Stimulated activated CD4-positive, alpha-beta T cell treated with anti-CD3 and anti-CD28 coated beads, Interleukin-1b, Interleukin-23, amount 100 ng/mL, for 4 hours (primary cell): Measurements from ENCODE around the gene GPX5.
"Not testable (repeated sequence)": the region's sequence is repeated elsewhere in the genome, so short reads cannot be mapped to it uniquely, and the experiment has no call there.

Experiments used
- DNase-seq, 2 donors: peaks; one replicate each; pipeline ENCODE4 v3.0.0-alpha.2; 2020; ENCODE audit warnings: low read depth in 2 of 2

GPX5 gene, protein sequence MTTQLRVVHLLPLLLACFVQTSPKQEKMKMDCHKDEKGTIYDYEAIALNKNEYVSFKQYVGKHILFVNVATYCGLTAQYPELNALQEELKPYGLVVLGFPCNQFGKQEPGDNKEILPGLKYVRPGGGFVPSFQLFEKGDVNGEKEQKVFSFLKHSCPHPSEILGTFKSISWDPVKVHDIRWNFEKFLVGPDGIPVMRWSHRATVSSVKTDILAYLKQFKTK

DNA sequence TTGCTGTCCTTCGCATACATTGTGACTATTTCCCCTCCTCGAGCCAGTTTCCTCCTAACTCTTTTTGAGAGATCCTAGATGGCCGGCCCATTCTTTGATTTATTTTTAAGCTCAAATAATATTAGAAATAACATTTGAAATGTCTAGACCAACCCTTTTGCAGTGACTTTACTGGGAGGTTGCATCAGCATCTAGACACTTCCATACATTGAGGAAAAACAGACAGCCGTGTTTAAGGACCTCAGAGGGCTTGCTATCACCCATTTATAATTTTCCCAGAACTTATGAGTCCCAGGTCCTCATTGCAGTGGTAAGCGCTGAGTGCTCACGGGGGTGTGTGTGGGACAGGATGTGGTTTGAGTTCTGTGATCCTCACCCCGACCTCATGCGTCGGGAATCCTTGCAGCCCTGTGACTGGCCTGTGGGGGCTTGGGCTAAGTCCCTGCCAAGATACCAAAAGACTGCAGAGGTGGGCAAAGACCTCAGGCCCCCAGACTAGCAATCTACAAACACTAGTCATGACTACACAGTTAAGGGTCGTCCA, at the start of gene GPX5:
Gene GPX5, plus strand, starts transcription at position 386 of the 544 bp plus-strand sequence. Its CDS starts 133 bp downstream, at position 519.
- no peak for DNase-seq

DNA sequence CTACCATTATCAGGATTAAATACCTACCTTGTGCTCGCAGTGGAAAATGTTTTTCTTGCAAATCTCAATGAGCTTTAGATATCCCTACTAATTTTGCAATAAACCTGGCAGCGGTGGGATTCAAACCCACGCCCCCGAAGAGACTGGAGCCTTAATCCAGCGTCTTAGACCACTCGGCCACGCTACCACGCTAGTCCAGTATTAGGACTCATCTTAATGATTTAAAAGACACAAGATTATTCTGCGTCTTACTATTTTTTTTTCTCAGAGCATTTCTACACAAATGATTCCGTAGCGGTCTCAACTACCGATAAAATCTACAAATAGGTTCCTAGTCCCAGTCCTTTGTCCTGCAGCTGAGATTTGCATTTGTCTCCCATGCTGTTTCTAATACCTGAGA, 47.2 kb upstream of the GPX5 start:
- DNase-seq = no peak

DNA sequence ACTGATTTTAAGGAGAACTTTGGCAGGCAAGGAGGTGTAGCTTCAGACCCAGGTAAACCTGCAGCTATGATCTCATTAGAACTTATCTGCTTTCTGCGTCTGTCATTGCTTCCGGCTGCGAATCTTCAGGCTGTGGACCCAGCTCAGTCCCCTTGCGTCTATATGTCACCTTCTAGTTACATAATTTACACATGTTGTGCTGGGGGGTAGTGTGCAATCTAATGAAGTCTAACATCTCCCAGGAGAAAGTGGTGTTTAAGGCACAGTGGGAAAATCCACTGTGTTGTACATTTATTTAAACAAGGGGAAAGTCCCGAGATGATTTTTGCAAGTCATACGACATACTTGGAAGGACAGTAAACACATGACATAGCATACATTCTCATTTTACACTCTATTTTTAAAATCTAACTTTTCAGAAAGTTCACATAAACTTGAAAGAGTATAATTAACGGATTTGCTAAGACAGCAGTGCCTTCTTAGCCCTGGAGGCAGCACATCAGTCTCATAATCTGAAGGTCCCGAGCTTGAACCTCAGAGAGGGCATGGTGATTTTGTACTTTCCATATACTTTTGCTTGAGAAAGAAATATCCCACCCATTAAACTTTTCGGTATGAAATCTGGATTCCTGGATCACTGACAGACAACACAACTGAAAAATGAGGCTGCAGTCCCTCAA, 45.3 kb upstream of the GPX5 start:
- no peak for DNase-seq

DNA sequence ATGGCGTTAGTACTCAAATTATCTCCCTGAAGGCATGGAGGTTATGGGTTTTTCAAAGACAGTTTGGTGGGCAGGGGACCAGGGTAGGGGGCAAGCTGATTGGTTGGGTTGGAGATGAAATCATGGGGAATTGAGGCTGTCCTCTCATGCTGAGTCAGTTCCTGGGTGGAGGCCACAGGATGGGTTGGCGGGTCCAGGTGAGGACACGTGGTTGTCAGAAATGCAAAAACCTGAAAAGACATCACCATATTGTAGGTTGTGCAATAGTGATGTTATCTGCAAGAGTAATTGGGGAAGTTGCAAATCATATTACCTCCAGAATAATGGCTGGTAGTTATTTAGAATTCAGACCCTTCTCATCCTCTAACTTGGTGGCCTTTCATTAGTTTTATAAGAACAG, 40.2 kb upstream of the GPX5 start:
- DNase-seq = no peak

DNA sequence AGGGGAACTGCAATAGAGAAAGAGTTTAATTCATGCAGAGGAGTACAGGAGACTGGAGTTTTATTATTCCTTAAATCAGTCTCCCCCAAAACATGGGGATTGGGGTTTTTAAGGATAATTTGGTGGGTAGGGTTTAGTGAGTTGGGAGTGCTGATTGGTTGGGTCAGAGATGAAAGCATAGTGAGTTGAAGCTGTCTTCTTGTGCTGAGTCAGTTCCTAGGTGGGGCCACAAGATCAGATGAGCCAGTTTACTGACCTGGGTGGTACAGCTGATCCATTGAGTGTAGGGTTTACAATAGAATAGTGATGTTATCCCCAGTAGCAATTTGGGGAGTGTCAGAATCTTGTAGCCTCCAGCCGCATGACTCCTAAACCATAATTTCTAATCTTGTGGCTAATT, 39.1 kb upstream of the GPX5 start:
- DNase-seq = no peak

DNA sequence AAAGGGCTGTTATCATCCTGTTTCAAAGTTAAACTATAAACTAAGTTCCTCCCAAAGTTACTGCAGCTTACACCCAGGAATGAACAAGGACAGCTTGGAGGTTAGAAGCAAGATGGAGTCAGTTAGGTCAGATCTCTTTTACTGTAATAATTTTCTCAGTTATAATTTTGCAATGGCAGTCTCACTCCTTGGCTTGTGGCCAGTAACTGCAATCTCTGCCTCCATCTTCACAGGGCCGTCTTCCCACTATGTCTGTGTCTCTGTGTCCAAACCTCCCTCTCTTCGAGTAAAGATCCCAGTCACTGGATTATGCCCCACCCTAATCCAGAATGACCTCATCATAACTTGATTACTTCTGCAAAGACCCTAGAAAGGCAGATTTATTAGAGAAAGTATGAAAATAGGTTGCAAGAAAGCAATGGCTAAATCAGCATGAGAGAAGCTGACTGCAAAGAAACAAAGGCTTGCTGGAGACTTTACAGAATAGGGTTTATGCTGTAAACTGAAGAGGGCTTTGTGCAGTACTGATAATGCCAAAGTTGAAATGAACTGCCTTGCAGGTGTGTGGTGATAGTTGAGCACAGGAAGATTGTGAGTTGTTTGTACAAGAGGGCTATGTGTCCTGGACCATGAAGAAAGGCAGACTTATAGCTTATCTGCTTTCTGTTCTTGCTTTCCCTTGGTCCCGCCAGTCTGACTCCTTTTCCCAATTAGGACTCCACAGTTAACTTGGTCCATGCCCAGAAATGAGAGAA, 38.5 kb upstream of the GPX5 start:
- DNase-seq = no peak

DNA sequence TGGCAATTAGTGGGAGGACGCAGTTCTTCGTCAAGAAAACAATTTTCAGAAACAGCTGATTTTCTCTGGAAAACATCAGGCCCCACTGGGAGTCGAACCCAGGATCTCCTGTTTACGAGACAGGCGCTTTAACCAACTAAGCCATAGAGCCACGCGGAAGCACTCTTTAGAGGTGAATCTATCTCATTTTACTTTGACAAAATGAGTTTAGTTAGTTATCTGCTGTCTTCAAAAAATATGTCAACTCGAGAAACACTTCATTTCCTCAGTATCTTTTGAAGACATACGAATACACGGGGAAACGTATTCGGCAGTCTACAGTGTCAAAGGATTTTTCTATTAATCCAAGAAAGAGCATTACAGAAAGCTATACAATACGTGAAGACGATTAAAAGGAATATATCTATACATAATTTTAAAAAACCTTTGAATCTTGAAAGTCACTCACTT, 36.7 kb upstream of the GPX5 start:
- peak in 1 of 2 donors; percentile 14 for DNase-seq

DNA sequence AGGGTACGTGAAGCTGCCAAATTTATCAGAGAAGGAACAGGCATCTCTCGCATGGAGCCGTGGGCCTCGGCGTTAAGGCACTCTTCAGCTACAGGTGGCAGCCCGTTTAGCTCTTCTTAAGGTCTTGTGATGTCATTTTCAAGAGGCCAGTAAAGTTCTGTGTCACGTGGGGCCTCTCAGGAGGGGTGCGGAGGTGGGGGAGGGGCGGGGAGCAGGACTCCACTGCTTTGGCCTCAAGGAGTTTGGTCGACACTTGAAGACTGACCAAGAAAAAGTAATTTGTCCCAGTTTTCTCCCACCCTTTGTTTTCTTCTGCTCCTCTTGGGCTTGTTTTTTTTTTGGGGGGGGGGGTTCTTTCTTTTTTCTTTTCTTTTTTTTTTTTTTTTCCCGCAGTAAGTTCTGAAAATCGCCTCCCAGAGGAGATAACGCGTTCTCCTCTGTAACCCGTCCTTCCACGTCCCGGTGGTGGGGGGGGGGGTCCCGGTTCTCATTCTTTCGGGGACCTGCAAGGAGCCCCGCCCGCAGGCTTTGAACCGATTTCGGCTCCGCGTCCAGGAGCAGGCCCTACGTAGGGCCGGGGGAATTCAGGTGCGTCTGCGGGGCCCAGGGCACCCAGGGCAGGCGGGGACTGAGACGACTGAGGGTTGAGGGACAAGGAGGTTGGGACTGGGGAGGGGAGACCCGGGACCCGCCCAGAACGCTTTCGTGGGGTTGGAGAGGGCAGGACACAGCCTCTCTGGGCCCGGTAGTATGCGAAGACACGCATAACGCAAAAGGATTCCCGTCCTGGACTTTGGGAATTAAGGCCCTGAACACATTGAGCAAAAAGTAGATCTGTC, 36.1 kb upstream of the GPX5 start:
- DNase-seq = peak; percentile 15 to 30

DNA sequence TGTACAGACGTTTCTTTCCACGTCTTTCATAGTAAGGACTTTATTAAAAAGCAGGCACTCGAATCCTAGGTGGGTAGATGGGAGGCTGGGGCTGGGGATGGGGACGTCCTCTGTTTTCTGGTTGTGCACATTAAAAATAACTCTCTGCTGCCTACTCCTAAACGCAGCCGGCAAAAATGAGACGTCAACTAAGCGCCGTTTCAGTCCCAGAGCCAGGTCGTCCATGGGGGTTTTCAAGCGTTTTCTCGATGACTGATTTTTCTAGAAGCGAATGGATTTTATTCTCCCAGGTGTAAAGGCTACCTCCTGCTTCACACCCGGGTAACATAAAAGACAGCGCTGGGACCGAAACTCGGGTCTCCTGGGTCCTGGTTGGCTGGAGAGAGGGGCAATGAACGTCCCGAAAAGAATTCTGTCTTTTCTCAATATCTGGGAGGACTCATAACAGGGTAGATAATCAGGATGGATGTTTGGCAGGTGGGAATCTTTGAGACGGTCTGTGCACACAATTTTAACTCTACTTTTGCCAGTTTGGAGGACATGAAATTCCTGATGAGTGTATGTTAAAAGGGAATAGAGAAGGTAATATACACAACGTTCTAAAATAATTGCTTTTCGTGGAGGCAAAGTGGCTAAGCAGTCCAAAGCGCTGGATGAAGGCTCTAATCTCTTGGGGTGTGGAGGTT, 35.3 kb upstream of the GPX5 start:
- DNase-seq = no peak

DNA sequence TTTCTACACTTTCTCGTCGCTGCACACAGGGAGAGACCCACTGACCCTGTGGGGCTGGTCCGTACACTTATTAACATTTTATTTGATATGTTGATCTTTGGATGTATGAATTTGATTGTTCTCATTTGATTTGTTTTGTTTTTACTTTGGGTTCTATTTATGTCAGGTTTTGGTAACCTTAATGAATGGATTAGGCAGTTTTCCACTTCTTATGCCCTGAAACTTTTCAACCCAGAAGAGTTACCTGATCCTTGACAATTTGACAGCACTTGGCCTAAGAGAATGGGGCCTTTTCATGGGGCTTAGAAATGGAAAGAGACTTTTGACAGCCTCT, 33.7 kb upstream of the GPX5 start:
- DNase-seq = no peak

DNA sequence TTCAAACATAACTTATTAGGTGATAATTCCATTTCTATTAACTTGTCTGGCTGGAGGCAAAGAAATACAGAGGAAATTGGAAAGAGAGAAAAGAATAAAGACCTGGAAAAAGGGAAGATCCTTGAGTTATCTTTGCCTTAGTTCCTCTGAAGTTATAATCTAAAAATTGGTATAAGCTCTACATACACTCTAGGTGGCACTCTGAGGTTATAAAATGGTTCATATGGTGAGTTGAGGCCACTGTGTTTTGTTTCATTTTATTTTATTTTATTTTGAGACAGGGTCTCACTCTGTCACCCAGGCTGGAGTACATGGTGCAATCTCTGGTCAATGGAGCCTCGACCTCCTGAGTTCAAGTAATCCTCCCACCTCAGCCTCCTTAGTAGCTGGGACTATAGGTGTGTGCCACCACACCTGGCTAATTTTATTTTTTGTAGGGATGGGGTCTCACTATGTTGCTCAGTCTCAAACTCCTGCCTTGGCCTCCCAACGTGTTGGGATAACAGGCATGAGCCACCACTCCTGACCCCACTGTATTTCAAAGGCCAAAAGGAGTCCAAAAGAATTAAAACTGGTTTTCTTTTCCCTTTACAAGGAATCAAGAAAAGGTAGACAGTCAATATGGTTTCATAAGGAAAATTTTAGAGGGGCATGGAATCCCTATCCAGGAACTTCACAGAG, 29.4 kb upstream of the GPX5 start:
- no peak for DNase-seq

DNA sequence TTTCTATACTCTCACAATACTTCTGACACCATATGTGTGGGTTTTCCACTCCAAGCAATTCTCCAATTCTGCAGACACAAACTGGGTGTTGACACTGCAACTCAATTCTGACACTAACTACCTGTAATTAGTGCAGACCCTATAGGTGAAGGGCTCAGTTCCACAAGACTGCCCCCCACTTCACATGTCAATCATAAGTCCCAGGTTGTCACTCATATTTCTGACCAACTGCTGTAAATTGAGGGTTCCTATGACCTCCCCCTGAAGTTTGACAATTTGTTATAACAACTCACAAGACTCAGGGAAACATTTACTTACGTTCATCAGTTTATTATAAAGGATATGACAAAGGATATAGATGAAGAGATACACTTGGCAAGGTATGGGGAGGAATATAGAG, 28.4 kb upstream of the GPX5 start:
- DNase-seq = no peak

DNA sequence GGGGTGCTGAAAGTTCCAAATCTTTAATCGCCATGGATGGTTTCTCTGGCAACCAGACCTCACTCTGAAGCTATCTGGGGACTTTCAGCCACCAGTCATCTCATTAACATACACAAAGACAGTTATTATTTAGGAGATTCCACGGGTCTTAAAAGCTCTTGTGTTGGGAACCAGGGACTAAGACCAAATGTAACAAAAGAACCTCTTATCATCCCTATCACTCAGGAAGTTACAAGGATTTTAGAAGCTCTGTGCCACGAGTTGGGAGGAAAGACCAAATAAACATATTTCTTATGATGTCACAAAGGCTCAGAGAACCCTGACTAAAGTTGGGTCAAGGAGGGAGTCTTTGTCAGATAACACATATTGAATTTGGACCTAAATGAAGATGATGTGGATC, 27.8 kb upstream of the GPX5 start:
- DNase-seq = no peak

DNA sequence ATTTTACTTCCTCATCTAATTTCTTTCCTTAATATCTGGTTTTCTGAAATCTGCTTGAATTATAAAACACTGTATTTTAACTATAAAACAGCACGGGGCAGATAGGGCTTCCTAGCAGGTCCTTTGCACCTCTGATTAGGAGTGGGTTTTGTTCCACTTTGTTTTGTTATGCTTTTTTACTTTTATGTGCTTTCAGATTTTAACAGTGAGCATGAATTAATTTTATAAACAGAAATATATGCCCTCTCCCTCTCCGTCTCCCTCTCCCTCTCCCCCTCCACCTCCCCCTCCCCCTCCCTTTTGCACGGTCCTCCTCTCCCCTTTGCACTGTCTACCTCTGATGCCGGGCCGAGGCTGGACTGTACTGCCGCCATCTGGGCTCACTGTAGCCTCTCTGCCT, 24.4 kb upstream of the GPX5 start:
- no peak for DNase-seq

DNA sequence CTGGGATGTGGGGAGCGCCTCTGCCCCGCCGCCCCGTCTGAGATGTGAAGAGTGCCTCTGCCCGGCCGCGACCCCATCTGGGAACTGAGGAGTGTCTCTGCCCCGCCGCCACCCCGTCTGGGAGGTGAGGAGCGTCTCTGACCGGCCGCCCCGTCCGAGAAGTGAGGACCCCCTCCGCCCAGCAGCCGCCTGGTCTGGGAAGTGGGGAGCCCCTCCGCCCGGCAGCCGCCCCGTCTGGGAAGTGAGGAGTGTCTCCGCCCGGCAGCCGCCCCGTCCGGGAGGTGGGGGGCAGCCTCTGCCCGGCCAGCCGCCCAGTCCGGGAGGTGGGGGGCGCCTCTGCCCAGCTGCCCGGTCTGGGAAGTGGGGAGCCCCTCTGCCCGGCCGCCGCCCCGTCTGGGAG, 23.5 kb upstream of the GPX5 start:
- DNase-seq = not testable (repeated sequence)

DNA sequence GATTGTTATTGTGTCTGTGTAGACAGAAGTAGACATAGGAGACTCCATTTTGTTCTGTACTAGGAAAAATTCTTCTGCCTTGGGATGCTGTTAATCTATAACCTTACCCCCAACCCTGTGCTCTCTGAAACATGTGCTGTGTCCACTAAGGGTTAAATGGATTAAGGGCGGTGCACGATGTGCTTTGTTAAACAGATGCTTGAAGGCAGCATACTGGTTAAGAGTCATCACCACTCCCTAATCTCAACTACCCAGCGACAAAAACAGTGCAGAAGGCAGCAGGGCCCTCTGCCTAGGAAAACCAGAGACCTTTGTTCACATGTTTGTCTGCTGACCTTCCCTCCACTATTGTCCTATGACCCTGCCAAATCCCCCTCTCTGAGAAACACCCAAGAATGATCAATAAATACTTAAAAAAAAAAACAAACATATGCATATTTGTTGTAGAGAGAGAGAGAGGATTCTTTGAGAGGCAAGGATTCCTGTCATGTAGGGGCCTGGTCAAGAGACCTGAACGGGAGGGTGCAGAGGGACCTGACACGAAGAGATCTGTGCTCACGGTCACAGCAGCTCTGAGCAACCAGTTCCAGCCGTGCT, 22.9 kb upstream of the GPX5 start:
- DNase-seq = not testable (repeated sequence)

DNA sequence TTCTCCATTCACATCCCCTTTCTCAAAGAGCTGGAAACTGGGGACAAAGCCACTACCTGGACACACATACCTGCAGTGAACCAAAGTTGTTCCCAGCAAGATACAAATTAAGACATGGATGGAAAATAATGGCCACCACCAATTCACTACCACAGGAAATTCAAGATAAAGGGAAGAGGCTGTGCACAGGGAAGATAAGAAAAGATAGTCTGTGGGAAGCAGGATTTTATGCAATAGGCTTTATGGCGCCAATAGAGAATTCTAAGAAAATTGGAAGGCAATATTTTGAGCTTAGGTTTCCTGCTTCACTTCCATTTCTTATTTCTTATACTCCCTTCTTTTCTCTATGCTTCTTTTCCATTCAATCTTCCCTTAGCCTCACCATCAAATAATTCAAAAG, 19.9 kb upstream of the GPX5 start:
- DNase-seq = no peak

DNA sequence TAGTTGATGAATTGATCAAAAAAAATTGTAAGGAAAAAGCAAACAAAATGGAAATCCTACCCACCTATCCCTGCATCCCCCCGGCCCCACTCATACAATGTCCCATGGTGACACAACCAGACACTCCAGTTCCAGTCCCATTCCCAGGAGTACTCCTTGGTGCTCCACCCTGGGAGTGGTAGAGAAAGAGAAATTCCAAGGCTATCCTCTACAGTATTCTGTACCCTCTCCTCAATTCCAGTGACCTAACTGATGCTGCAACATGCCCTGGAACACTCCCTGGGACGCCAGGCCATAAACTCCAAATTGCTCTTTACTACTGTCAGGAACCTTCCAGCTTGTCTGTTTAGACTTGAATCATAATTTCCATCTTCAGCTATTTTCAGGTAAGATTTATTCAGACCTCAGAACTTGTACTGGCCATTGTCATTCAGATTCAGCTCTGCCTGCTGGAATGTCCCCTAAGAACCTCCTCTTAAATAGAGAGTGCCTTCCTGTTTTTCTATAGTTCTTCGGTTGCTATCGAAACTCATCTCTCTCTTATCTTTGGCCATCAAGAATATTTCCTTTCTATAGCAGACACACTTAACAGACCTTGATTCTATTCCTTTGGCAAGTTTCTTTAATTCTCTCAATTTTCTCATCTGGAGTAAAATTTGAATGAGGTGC, 18.7 kb upstream of the GPX5 start:
- no peak for DNase-seq

DNA sequence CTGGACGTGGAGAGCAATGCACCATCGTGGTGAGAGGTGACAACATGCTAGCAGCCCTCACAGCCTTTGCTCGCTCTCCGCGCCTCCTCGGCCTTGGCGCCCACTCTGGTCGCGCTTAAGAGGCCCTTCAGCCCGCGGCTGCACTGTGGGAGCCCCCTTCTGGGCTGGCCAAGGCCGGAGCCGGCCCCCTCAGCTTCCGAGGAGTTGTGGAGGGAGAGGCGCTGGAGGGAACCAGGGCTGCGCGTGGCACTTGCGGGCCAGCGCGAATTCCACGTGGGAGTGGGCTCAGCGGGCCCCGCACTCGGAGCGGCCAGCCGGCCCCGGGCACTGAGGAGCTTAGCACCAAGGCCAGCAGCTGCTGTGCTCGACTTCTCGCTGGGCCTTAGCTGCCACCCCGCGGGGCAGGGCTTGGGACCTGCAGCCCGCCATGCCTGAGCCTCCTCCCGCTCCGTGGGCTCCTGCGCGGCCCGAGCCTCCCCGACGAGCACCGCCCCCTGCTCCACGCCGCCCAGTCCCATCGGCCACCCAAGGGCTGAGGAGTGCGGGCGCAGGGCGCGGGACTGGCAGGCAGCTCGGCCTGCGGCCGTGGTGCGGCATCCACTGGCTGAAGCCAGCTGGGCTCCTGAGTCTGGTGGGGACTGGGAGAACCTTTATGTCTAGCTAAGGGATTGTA, 13.9 kb upstream of the GPX5 start:
- DNase-seq = no peak
